ENCODE data around the gene C8B. TPM values are rescaled to one million over a fixed set of nuclear protein-coding genes. Genes with fewer than 3 reads are reported as not detected.

C8B gene
- total RNA-seq, 2 experiments from 2014 or later = not detected

GRCh38 chr1:56922507-56922906 lies 43.3 kb downstream of the C8B start:
- Mint-ChIP-seq H3K27ac (no peak overlapping the region), H3K4me1 (ENCODE audit: low read depth) (no peaks in the 10 kb centered on the region), H3K9me3 (no peaks in the 10 kb centered on the region), H3K4me3 (no peak overlapping the region), H3K27me3 (ENCODE audit: low read depth) (peaks cover 6% of the 10 kb centered on the region), H3K36me3 (ENCODE audit: low read depth) (no peaks in the 10 kb centered on the region)
- DNase-seq = no peak
- CTCF ChIA-PET = no interaction called here
- intact Hi-C loops (cut with micrococcal nuclease) = no loop called here

DNA sequence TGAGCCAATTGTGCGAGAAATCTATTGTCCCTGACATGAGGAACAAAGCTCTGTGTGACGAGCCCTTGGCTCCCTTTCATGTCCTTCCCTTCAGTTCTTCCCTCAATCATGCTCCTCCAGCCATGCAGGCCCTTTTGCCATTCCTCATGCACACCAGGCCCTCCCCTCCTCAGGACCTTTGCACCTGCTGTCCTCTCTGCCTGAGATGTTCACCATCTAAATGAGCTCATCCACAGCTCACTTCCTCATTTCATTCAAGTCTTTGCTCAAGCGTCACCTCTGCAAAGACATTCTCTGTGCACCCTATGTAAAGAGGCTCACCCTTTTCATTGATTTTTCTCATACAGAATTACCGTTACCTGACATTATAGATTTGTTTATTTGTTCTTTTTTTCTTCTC lies 43.7 kb downstream of the C8B start:
- Mint-ChIP-seq H3K4me1 (ENCODE audit: low read depth) (no peaks in the 10 kb centered on the region), H3K9me3 (no peaks in the 10 kb centered on the region), H3K4me3 (no peak overlapping the region), H3K27ac (no peak overlapping the region), H3K36me3 (ENCODE audit: low read depth) (no peaks in the 10 kb centered on the region), H3K27me3 (ENCODE audit: low read depth) (peaks cover 6% of the 10 kb centered on the region)
- no peak for DNase-seq
- CTCF ChIA-PET = no interaction called here
- intact Hi-C loops (cut with micrococcal nuclease) = no loop called here

DNA sequence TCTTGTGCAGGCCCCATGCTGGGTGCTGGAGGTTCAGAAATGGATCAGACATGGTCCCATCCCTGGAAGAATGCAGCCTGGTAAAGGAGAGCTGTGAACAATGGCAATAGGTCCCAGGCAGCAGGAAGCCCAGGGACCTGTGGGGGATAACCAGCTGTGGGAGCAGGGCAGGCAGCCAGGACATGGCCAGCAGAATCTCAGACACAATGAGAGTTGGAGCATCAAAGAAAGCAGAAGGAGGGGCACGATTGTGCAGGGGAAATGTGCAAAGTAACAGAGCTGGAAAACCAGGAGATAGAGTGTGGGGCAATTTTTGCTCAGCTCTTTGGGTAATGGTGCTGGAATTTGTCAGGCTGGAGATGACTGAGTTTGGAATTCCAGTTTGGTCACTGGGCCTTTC lies 44.3 kb downstream of the C8B start:
- Mint-ChIP-seq H3K4me1 (ENCODE audit: low read depth) (no peaks in the 10 kb centered on the region), H3K36me3 (ENCODE audit: low read depth) (no peaks in the 10 kb centered on the region), H3K9me3 (no peaks in the 10 kb centered on the region), H3K27me3 (ENCODE audit: low read depth) (peaks cover 6% of the 10 kb centered on the region), H3K27ac (no peak overlapping the region), H3K4me3 (no peak overlapping the region)
- DNase-seq = no peak
- intact Hi-C loops (cut with micrococcal nuclease) = no loop called here
- CTCF ChIA-PET = no interaction called here

DNA sequence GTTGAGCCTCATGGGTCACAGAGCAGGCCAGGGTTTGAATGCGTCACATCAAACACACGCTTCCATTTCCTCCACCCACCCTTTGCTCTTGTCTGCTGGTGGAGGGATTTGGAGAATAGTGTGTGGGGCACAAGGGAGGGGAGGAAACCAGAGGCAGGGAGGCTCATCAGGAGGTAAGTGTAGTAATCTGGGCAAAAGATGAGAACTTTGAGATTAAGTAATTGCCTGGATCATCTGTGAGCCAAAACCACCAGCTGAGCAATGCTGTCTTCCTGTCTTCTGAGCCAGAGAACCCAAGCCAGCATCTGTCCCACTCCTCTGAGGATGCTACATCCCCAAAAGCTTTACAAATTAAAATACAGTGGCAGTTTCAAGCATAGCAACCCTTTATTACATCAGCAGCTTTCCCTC lies 45.2 kb downstream of the C8B start:
- no peaks in the 10 kb centered on the region for H3K9me3 Mint-ChIP-seq
- CTCF ChIA-PET = no interaction called here
- H3K4me1 Mint-ChIP-seq (ENCODE audit: low read depth) = no peaks in the 10 kb centered on the region
- intact Hi-C loops (cut with micrococcal nuclease) = no loop called here
- no peak overlapping the region for H3K4me3 Mint-ChIP-seq
- no peak for DNase-seq
- H3K27ac Mint-ChIP-seq = no peak overlapping the region
- no peaks in the 10 kb centered on the region for H3K36me3 Mint-ChIP-seq (ENCODE audit: low read depth)
- H3K27me3 Mint-ChIP-seq (ENCODE audit: low read depth) = peaks cover 9% of the 10 kb centered on the region

GRCh38 chr1:56917356-56917755 lies 48.5 kb downstream of the C8B start:
- H3K4me3 Mint-ChIP-seq = no peak overlapping the region
- no peaks in the 10 kb centered on the region for H3K36me3 Mint-ChIP-seq (ENCODE audit: low read depth)
- DNase-seq = no peak
- CTCF ChIA-PET = interaction anchor here (0.6 kb wide), 1 partner anchor 748 kb away, joined by 5 read pairs; no protein-coding TSS in a partner anchor
- no peaks in the 10 kb centered on the region for H3K9me3 Mint-ChIP-seq
- H3K27me3 Mint-ChIP-seq (ENCODE audit: low read depth) = peaks cover 9% of the 10 kb centered on the region
- no peak overlapping the region for H3K27ac Mint-ChIP-seq
- H3K4me1 Mint-ChIP-seq (ENCODE audit: low read depth) = no peaks in the 10 kb centered on the region
- intact Hi-C loops (cut with micrococcal nuclease) = no loop called here

GRCh38 chr1:56916630-56917029 lies 49.2 kb downstream of the C8B start:
- Mint-ChIP-seq H3K9me3 (no peaks in the 10 kb centered on the region), H3K4me3 (no peak overlapping the region), H3K36me3 (ENCODE audit: low read depth) (no peaks in the 10 kb centered on the region), H3K27ac (no peak overlapping the region), H3K4me1 (ENCODE audit: low read depth) (no peaks in the 10 kb centered on the region), H3K27me3 (ENCODE audit: low read depth) (peaks cover 7% of the 10 kb centered on the region)
- CTCF ChIA-PET = no interaction called here
- intact Hi-C loops (cut with micrococcal nuclease) = no loop called here
- DNase-seq = no peak

DNA sequence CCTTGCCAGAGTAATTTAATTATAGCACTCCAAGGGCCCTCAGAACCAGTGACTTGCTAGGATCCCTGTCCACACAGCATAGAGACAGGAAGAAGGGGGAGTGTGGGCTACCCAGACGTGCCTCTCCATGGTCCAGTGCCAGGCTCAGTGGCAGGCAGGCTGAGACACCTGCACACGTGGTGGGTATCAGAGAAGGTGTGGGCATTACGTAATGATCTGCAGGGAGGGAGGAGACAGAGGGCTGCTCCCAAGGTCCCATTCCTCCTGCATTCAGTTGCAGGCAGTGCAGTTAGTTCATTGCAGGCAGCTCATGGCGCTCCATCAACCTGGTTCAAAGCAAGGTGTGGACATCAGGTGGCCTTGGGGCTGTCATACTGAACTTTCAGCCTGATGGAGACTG lies 49.9 kb downstream of the C8B start:
- DNase-seq = no peak
- CTCF ChIA-PET = no interaction called here
- Mint-ChIP-seq H3K4me3 (no peak overlapping the region), H3K4me1 (ENCODE audit: low read depth) (no peaks in the 10 kb centered on the region), H3K27me3 (ENCODE audit: low read depth) (peaks cover 11% of the 10 kb centered on the region), H3K36me3 (ENCODE audit: low read depth) (no peaks in the 10 kb centered on the region), H3K27ac (no peak overlapping the region), H3K9me3 (no peaks in the 10 kb centered on the region)
- intact Hi-C loops (cut with micrococcal nuclease) = no loop called here

GRCh38 chr1:56912325-56912724 lies 53.5 kb downstream of the C8B start:
- H3K9me3 Mint-ChIP-seq = no peaks in the 10 kb centered on the region
- no peaks in the 10 kb centered on the region for H3K36me3 Mint-ChIP-seq (ENCODE audit: low read depth)
- H3K27me3 Mint-ChIP-seq (ENCODE audit: low read depth) = peaks cover 15% of the 10 kb centered on the region
- intact Hi-C loops (cut with micrococcal nuclease) = no loop called here
- CTCF ChIA-PET = no interaction called here
- DNase-seq = no peak
- H3K27ac Mint-ChIP-seq = no peak overlapping the region
- H3K4me1 Mint-ChIP-seq (ENCODE audit: low read depth) = no peaks in the 10 kb centered on the region
- no peak overlapping the region for H3K4me3 Mint-ChIP-seq

DNA sequence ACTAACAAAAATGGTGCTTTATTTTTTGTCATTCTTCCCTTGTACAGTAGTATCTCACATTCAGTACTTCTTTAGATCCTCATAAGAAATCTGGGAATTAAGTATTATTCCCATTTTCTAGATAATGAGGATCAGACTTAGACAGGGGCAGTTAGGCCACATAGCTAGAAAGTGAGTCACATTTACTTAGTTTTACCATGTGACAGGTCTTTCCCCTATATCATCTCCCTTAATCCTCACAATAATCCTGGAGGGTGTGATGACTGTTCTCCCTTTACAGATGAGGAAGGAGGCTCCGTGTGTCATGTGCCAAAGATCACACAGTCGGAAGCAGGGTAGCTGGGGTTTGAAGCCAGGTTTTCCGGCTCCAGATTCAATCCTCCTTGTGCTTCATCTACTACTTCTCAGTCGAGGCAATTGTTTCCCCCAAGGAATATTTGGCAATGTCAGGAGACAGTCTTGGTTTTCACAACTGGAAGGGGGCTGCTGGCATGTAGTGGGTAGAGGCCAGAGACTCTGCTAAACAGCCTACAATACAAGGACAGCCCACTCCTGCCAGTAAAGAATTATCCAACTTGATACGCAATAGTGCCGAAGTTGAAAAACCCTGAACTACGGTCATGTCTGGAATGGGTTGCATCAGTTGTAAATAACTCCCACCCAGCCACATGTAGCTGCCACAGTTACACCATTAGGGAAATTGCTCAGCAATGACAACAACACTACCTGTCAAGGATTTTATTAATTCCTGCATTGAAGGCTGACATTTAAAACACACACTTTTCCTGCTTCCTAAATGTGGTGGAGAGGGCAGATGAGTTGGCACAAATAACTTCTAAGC lies 54.5 kb downstream of the C8B start:
- Mint-ChIP-seq H3K27ac (no peak overlapping the region), H3K4me1 (ENCODE audit: low read depth) (no peaks in the 10 kb centered on the region), H3K36me3 (ENCODE audit: low read depth) (no peaks in the 10 kb centered on the region), H3K4me3 (no peak overlapping the region), H3K9me3 (no peaks in the 10 kb centered on the region), H3K27me3 (ENCODE audit: low read depth) (peaks cover 15% of the 10 kb centered on the region)
- intact Hi-C loops (cut with micrococcal nuclease) = no loop called here
- CTCF ChIA-PET = interaction anchor here (1.2 kb wide), 1 partner anchor 78 kb away, joined by 3 read pairs; no protein-coding TSS in a partner anchor
- no peak for DNase-seq

GRCh38 chr1:56910441-56910985 lies 55.3 kb downstream of the C8B start:
- H3K4me3 Mint-ChIP-seq = no peak overlapping the region
- H3K9me3 Mint-ChIP-seq = no peaks in the 10 kb centered on the region
- intact Hi-C loops (cut with micrococcal nuclease) = no loop called here
- no peaks in the 10 kb centered on the region for H3K4me1 Mint-ChIP-seq (ENCODE audit: low read depth)
- no peaks in the 10 kb centered on the region for H3K36me3 Mint-ChIP-seq (ENCODE audit: low read depth)
- no peak overlapping the region for H3K27ac Mint-ChIP-seq
- CTCF ChIA-PET = interaction anchor here (1.2 kb wide), 1 partner anchor 77 kb away, joined by 3 read pairs; no protein-coding TSS in a partner anchor
- H3K27me3 Mint-ChIP-seq (ENCODE audit: low read depth) = peaks cover 12% of the 10 kb centered on the region
- no peak for DNase-seq

- H3K4me3 Mint-ChIP-seq = no peak overlapping the region
- no peaks in the 10 kb centered on the region for H3K36me3 Mint-ChIP-seq (ENCODE audit: low read depth)
- no peaks in the 10 kb centered on the region for H3K9me3 Mint-ChIP-seq
- H3K4me1 Mint-ChIP-seq (ENCODE audit: low read depth) = no peaks in the 10 kb centered on the region
- H3K27ac Mint-ChIP-seq = no peak overlapping the region
- intact Hi-C loops (cut with micrococcal nuclease) = no loop called here
- CTCF ChIA-PET = no interaction called here
- DNase-seq = no peak
- H3K27me3 Mint-ChIP-seq (ENCODE audit: low read depth) = peaks cover 17% of the 10 kb centered on the region
These were observed 57.1 kb downstream of the C8B start for GRCh38 chr1:56908619-56909221.

GRCh38 chr1:56905667-56906066 lies 60.1 kb downstream of the C8B start:
- intact Hi-C loops (cut with micrococcal nuclease) = no loop called here
- Mint-ChIP-seq H3K27me3 (ENCODE audit: low read depth) (peaks cover 22% of the 10 kb centered on the region), H3K4me3 (no peak overlapping the region), H3K9me3 (no peaks in the 10 kb centered on the region), H3K36me3 (ENCODE audit: low read depth) (no peaks in the 10 kb centered on the region), H3K4me1 (ENCODE audit: low read depth) (no peaks in the 10 kb centered on the region), H3K27ac (no peak overlapping the region)
- no peak for DNase-seq
- CTCF ChIA-PET = no interaction called here
